ENCODE data around the gene ERN1.

Gene ERN1

GRCh38 chr17:64061178-64061898 is 68.6 kb downstream of the ERN1 start:
- no peak for DNase-seq (ENCODE audit: low read depth in 2 of 2)

- DNase-seq (ENCODE audit: low read depth in 2 of 2): no peak
Observed at GRCh38 chr17:64060331-64060730, 69.6 kb downstream of the ERN1 start.

- no peak for DNase-seq (ENCODE audit: low read depth in 2 of 2)
Observed at GRCh38 chr17:64059756-64060155, 70.2 kb downstream of the ERN1 start.

- no peak for DNase-seq (ENCODE audit: low read depth in 2 of 2)
Observed at GRCh38 chr17:64058621-64059020, 71.3 kb downstream of the ERN1 start.

GRCh38 chr17:64057701-64058263 is 72.2 kb downstream of the ERN1 start:
- DNase-seq (ENCODE audit: low read depth in 2 of 2): no peak

GRCh38 chr17:64056269-64057005 is 73.5 kb downstream of the ERN1 start:
- no peak for DNase-seq (ENCODE audit: low read depth in 2 of 2)

- DNase-seq (ENCODE audit: low read depth in 2 of 2): no peak
Observed at GRCh38 chr17:64055183-64056142, 74.5 kb downstream of the ERN1 start.

GRCh38 chr17:64054304-64054703 is 75.6 kb downstream of the ERN1 start:
- no peak for DNase-seq (ENCODE audit: low read depth in 2 of 2)

- DNase-seq (ENCODE audit: low read depth in 2 of 2): no peak
Observed at GRCh38 chr17:64053101-64053500, 76.8 kb downstream of the ERN1 start.

GRCh38 chr17:64051153-64051552 is 78.8 kb downstream of the ERN1 start:
- DNase-seq (ENCODE audit: low read depth in 2 of 2): no peak

GRCh38 chr17:64048805-64049204 is 81.1 kb downstream of the ERN1 start:
- no peak for DNase-seq (ENCODE audit: low read depth in 2 of 2)

GRCh38 chr17:64045176-64045575 is 84.8 kb downstream of the ERN1 start:
- no peak for DNase-seq (ENCODE audit: low read depth in 2 of 2)

GRCh38 chr17:64042700-64043485 is 87.1 kb downstream of the ERN1 start:
- DNase-seq (ENCODE audit: low read depth in 2 of 2): no peak

- no peak for DNase-seq (ENCODE audit: low read depth in 2 of 2)
Observed at GRCh38 chr17:64041912-64042311, 88.0 kb downstream of the ERN1 start.

- no peak for DNase-seq (ENCODE audit: low read depth in 2 of 2)
Observed at GRCh38 chr17:64040206-64040605, 89.7 kb downstream of the ERN1 start.

GRCh38 chr17:64039106-64039400 is 90.9 kb downstream of the ERN1 start:
- no peak for DNase-seq (ENCODE audit: low read depth in 2 of 2)

- DNase-seq (ENCODE audit: low read depth in 2 of 2): no peak
Observed at GRCh38 chr17:64038331-64039105, 91.4 kb downstream of the ERN1 start.

- DNase-seq (ENCODE audit: low read depth in 2 of 2): no peak
Observed at GRCh38 chr17:64037802-64038201, 92.1 kb downstream of the ERN1 start.

GRCh38 chr17:64037180-64037579 is 92.8 kb downstream of the ERN1 start:
- DNase-seq (ENCODE audit: low read depth in 2 of 2): no peak

GRCh38 chr17:64036198-64036922 is 93.6 kb downstream of the ERN1 start:
- DNase-seq (ENCODE audit: low read depth in 2 of 2): no peak

Measured in stimulated activated CD8-positive, alpha-beta memory T cell treated with anti-CD3 and anti-CD28 coated beads, Interleukin-15, amount 100 ng/mL, for 4 hours (primary cell).